Measurements from ENCODE around the gene SIDT2.

DNA sequence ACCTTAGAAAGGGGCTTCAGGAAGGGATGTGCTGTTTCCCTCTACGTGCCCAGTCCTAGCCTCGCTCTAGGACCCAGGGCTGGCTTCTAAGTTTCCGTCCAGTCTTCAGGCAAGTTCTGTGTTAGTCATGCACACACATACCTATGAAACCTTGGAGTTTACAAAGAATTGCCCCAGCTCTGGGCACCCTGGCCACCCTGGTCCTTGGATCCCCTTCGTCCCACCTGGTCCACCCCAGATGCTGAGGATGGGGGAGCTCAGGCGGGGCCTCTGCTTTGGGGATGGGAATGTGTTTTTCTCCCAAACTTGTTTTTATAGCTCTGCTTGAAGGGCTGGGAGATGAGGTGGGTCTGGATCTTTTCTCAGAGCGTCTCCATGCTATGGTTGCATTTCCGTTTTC, 18.5 kb downstream of the SIDT2 start:
- TF ChIP-seq, protein P1, sequence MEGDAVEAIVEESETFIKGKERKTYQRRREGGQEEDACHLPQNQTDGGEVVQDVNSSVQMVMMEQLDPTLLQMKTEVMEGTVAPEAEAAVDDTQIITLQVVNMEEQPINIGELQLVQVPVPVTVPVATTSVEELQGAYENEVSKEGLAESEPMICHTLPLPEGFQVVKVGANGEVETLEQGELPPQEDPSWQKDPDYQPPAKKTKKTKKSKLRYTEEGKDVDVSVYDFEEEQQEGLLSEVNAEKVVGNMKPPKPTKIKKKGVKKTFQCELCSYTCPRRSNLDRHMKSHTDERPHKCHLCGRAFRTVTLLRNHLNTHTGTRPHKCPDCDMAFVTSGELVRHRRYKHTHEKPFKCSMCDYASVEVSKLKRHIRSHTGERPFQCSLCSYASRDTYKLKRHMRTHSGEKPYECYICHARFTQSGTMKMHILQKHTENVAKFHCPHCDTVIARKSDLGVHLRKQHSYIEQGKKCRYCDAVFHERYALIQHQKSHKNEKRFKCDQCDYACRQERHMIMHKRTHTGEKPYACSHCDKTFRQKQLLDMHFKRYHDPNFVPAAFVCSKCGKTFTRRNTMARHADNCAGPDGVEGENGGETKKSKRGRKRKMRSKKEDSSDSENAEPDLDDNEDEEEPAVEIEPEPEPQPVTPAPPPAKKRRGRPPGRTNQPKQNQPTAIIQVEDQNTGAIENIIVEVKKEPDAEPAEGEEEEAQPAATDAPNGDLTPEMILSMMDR (IDR thresholded peaks at IDR 0.05): no peak
- TF ChIP-seq EP300 (IDR thresholded peaks at IDR 0.05) (no peak), POLR2A (IDR thresholded peaks at IDR 0.05) (no peak)

Measured in gastroesophageal sphincter (tissue), 3 donors.